ENCODE results near the gene SLC41A3. TPM values are rescaled to one million over a fixed set of nuclear protein-coding genes. Genes with fewer than 3 reads are reported as not detected.

The SLC41A3 gene
- total RNA-seq, 1 donor from 2014 or later, result 31.6 TPM

DNA sequence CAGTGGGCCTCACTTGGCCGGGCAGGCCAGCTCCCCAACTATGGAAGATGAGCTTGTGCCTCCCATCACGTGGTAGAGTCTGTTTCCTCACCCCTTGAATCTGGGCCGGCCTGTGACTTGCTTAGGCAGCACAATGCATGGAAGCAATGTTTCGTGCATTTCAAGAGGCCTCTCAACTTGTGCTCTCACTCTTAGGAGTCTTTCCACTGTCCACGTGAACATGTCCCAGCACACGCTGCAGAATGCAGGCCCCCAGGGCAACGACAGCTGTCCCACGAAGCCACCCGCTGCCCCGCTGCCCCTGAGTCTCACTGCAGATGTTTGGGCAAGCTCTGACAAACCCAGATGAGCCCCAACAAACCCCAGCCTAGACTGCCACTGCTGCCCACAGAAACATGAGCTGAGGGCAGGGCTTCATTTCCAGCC is 27.2 kb upstream of the SLC41A3 start:
- Histone ChIP-seq H2AFZ (ENCODE audit: low read depth, low read length) (no peak overlapping the region), H3K79me2 (ENCODE audit: insufficient read depth, low read length) (no peaks in the 10 kb centered on the region), H3K36me3 (ENCODE audit: insufficient read depth, low read length) (no peaks in the 10 kb centered on the region), H3K9me3 (ENCODE audit: insufficient read depth, low read depth, low read length) (no peaks in the 10 kb centered on the region), H3K27ac (ENCODE audit: low read depth, low read length) (no peak overlapping the region), H4K20me1 (ENCODE audit: insufficient read depth, low read length) (no peaks in the 10 kb centered on the region), H3K27me3 (ENCODE audit: insufficient read depth, low read length) (no peaks in the 10 kb centered on the region), H3K4me1 (ENCODE audit: insufficient read depth, low read length) (no peaks in the 10 kb centered on the region), H3K9ac (ENCODE audit: low read length) (no peak overlapping the region), H3K4me2 (ENCODE audit: low read length) (no peak overlapping the region), H3K4me3 (ENCODE audit: insufficient read depth, low read depth, low read length) (no peak overlapping the region)
- no peaks in the 10 kb centered on the region for H3K9me3 Mint-ChIP-seq (ENCODE audit: unreplicated experiment)
- H3K27ac Mint-ChIP-seq (ENCODE audit: unreplicated experiment), result no peak overlapping the region
- DNase-seq (ENCODE audit: low read depth), result no peak
- H3K4me3 Mint-ChIP-seq (ENCODE audit: unreplicated experiment), result no peak overlapping the region
- TF ChIP-seq EZH2 (IDR thresholded peaks at IDR 0.05; ENCODE audit: insufficient read depth, low read length), result no peak
- TF ChIP-seq, protein P1, sequence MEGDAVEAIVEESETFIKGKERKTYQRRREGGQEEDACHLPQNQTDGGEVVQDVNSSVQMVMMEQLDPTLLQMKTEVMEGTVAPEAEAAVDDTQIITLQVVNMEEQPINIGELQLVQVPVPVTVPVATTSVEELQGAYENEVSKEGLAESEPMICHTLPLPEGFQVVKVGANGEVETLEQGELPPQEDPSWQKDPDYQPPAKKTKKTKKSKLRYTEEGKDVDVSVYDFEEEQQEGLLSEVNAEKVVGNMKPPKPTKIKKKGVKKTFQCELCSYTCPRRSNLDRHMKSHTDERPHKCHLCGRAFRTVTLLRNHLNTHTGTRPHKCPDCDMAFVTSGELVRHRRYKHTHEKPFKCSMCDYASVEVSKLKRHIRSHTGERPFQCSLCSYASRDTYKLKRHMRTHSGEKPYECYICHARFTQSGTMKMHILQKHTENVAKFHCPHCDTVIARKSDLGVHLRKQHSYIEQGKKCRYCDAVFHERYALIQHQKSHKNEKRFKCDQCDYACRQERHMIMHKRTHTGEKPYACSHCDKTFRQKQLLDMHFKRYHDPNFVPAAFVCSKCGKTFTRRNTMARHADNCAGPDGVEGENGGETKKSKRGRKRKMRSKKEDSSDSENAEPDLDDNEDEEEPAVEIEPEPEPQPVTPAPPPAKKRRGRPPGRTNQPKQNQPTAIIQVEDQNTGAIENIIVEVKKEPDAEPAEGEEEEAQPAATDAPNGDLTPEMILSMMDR (IDR thresholded peaks at IDR 0.05; ENCODE audit: insufficient read depth, low read depth, low read length), result no peak
- no peaks in the 10 kb centered on the region for H3K36me3 Mint-ChIP-seq (ENCODE audit: low read depth, unreplicated experiment)
- no peak for FAIRE-seq
- no peaks in the 10 kb centered on the region for H3K4me1 Mint-ChIP-seq (ENCODE audit: low read depth, unreplicated experiment)
- H3K27me3 Mint-ChIP-seq (ENCODE audit: low read depth, unreplicated experiment), result peaks cover 21% of the 10 kb centered on the region

DNA sequence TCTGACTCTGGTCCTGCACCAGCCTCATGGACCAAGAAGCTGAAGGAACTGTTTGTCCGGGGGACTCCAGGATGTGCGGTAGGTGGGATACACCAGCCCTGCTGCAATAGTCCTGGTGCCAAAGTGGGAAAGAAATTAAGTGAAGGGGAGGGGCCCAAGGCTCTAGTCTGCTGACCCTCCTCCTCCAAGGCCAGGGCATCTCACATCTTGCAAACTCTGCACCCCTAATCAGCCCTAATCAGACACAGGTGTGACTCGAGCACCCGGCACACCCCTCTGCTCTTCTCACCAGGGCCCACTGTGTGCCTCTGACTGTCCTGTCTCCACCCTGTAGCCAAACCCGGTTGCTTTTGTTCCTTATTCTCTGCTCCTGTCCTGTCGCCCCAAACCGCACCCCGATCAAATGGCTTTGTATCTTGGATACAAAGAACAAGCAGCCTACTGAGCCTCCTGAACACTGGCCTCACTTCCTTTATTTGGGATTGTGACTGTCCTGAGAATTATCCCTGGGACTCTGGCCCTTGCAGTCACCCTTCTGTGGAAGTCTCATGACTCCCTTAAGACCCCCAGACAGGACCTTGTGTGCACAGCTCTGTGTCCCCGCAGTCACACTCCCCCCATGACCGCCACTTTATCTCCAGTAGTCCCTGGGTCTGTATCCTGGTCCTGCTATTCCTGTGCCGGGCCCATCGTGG is 26.7 kb upstream of the SLC41A3 start:
- Histone ChIP-seq H3K9ac (ENCODE audit: low read length) (no peak overlapping the region), H3K36me3 (ENCODE audit: insufficient read depth, low read length) (no peaks in the 10 kb centered on the region), H3K79me2 (ENCODE audit: insufficient read depth, low read length) (no peaks in the 10 kb centered on the region), H3K27ac (ENCODE audit: low read depth, low read length) (no peak overlapping the region), H3K9me3 (ENCODE audit: insufficient read depth, low read depth, low read length) (no peaks in the 10 kb centered on the region), H3K4me3 (ENCODE audit: insufficient read depth, low read depth, low read length) (no peak overlapping the region), H3K27me3 (ENCODE audit: insufficient read depth, low read length) (no peaks in the 10 kb centered on the region), H4K20me1 (ENCODE audit: insufficient read depth, low read length) (no peaks in the 10 kb centered on the region), H3K4me1 (ENCODE audit: insufficient read depth, low read length) (no peaks in the 10 kb centered on the region), H2AFZ (ENCODE audit: low read depth, low read length) (no peak overlapping the region), H3K4me2 (ENCODE audit: low read length) (no peak overlapping the region)
- Mint-ChIP-seq H3K27me3 (ENCODE audit: low read depth, unreplicated experiment) (peaks cover 22% of the 10 kb centered on the region), H3K27ac (ENCODE audit: unreplicated experiment) (no peak overlapping the region), H3K9me3 (ENCODE audit: unreplicated experiment) (no peaks in the 10 kb centered on the region), H3K4me1 (ENCODE audit: low read depth, unreplicated experiment) (no peaks in the 10 kb centered on the region), H3K4me3 (ENCODE audit: unreplicated experiment) (no peak overlapping the region), H3K36me3 (ENCODE audit: low read depth, unreplicated experiment) (no peaks in the 10 kb centered on the region)
- no peak for TF ChIP-seq EZH2 (IDR thresholded peaks at IDR 0.05; ENCODE audit: insufficient read depth, low read length)
- TF ChIP-seq, protein P1 (IDR thresholded peaks at IDR 0.05; ENCODE audit: insufficient read depth, low read depth, low read length), result no peak
- no peak for DNase-seq (ENCODE audit: low read depth)
- no peak for FAIRE-seq

DNA sequence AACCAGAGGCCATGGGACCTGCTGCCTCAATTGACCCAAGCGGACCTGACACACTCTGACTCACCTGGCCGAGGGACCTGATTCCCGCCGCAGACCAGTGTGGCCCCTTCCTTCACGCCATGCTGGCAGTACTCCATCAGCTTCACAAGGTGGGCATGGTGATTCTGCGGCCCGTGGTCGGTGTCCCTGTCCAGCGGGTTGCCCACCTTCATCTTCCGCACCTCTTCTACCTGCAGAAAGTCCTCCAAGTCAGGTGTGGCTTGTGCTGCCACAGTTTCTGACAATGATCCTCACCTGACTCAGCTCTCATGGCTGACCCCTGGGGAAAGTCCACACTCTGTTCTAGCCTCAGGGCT is 25.9 kb upstream of the SLC41A3 start:
- no peak overlapping the region for H3K27ac Mint-ChIP-seq (ENCODE audit: unreplicated experiment)
- H3K4me1 Mint-ChIP-seq (ENCODE audit: low read depth, unreplicated experiment), result no peaks in the 10 kb centered on the region
- H3K4me3 ChIP-seq (ENCODE audit: insufficient read depth, low read depth, low read length), result no peak overlapping the region
- H4K20me1 ChIP-seq (ENCODE audit: insufficient read depth, low read length), result no peaks in the 10 kb centered on the region
- peaks cover 22% of the 10 kb centered on the region for H3K27me3 Mint-ChIP-seq (ENCODE audit: low read depth, unreplicated experiment)
- no peak overlapping the region for H3K4me2 ChIP-seq (ENCODE audit: low read length)
- no peak for DNase-seq (ENCODE audit: low read depth)
- no peak overlapping the region for H3K27ac ChIP-seq (ENCODE audit: low read depth, low read length)
- FAIRE-seq, result no peak
- no peaks in the 10 kb centered on the region for H3K4me1 ChIP-seq (ENCODE audit: insufficient read depth, low read length)
- H3K79me2 ChIP-seq (ENCODE audit: insufficient read depth, low read length), result no peaks in the 10 kb centered on the region
- H3K36me3 ChIP-seq (ENCODE audit: insufficient read depth, low read length), result no peaks in the 10 kb centered on the region
- no peaks in the 10 kb centered on the region for H3K27me3 ChIP-seq (ENCODE audit: insufficient read depth, low read length)
- H3K4me3 Mint-ChIP-seq (ENCODE audit: unreplicated experiment), result no peak overlapping the region
- H3K36me3 Mint-ChIP-seq (ENCODE audit: low read depth, unreplicated experiment), result no peaks in the 10 kb centered on the region
- H3K9me3 ChIP-seq (ENCODE audit: insufficient read depth, low read depth, low read length), result no peaks in the 10 kb centered on the region
- H3K9me3 Mint-ChIP-seq (ENCODE audit: unreplicated experiment), result peaks cover 2% of the 10 kb centered on the region
- no peak overlapping the region for H2AFZ ChIP-seq (ENCODE audit: low read depth, low read length)
- TF ChIP-seq, protein P1 (IDR thresholded peaks at IDR 0.05; ENCODE audit: insufficient read depth, low read depth, low read length), result no peak
- TF ChIP-seq EZH2 (IDR thresholded peaks at IDR 0.05; ENCODE audit: insufficient read depth, low read length), result no peak
- H3K9ac ChIP-seq (ENCODE audit: low read length), result no peak overlapping the region
